SK-MEL-5 (cell line): ENCODE measurements around the gene MEX3A. TPM values are rescaled to one million over a fixed set of nuclear protein-coding genes. Genes with fewer than 3 reads are reported as not detected.
A peak's percentile ranks its signal among the peaks of the same experiment; 100 is the strongest.
"Not testable (repeated sequence)": the region's sequence is repeated elsewhere in the genome, so short reads cannot be mapped to it uniquely, and the experiment has no call there.

Source experiments
- DNase-seq: peaks from one replicate; pipeline ENCODE4 v3.0.0-alpha.2; 2016; ENCODE audit warnings: low read depth, low spot score
- in situ Hi-C: cut with HindIII; loops from 2 replicates; pipeline ENCODE4 v1.10.0; 2016; ENCODE audit warnings: low sequenced_read_pairs, high pct_unique_total_duplicates, low pct_unique_long_range_greater_than_20kb
- polyA plus RNA-seq, 2 experiments: library from polyadenylated mRNA; depleted of rRNA; stranded (reverse); fragments of >200 nt; gene quantifications; 2 replicates each; pipeline ENCODE4 v1.2.3, GENCODE V29; 2015
- total RNA-seq: library from RNA; depleted of rRNA; stranded (reverse); fragments of >200 nt; shearing (Covaris generic); gene quantifications from 2 replicates; pipeline ENCODE4 v1.2.3, GENCODE V29; 2014; rRNA removed

The MEX3A gene
- total RNA-seq = 3.0 and 3.4 TPM in 2 replicates
- polyA plus RNA-seq (2015; cell fraction: cytosol; rRNA removed) = 10.6 and 16.6 TPM in 2 replicates
- polyA plus RNA-seq (2015; cell fraction: nucleus; rRNA removed) = 8.2 and 8.7 TPM in 2 replicates

DNA sequence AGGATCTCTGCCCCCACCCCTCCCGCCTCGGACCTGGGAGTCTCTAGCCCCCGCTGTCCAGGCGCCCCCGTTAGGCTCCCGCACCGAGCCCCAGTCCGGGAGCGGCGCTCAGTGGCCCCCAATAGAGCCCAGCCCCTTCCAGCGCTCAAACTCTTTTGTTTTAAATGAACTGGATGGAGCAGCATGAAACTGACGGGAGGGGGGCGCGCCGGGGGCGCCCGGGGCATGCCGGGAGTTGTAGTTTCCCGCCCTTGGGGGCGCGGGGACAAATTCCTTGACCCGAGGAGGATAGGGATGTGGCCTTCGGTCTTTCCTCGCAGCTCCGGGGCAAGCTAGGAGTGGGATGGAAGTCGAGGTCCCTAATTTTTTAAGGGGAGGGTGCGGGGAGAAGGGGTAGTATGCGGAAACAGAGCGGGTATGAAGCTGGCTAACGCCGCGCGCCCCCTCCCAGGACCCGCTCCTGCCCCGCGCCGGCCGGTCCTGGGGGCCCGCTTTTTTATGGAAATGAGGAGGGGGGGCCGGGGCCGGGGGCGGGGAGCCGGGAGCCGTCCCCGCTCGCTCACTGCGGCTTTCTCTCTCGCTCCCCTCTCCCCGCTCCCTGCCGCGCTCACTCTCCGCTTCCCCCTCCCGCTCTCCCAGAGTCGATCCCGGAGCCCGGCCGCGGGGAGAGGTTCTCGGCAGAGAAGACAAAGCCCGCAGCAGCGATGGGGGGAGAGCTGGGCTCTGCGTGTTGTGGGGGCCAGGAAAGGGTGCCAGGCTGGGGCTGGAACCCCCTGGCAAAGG, at the start of gene MEX3A:
MEX3A (minus strand) TSS at position 157 of the 783 bp plus-strand sequence. CDS start 467 bp downstream, outside the sequence.
- peak; percentile 59 for DNase-seq
- in situ Hi-C loops = no loop called here

GRCh38 chr1:156130578-156130942, 48.3 kb upstream of the MEX3A start:
- DNase-seq = no peak
- in situ Hi-C loops = no loop called here

DNA sequence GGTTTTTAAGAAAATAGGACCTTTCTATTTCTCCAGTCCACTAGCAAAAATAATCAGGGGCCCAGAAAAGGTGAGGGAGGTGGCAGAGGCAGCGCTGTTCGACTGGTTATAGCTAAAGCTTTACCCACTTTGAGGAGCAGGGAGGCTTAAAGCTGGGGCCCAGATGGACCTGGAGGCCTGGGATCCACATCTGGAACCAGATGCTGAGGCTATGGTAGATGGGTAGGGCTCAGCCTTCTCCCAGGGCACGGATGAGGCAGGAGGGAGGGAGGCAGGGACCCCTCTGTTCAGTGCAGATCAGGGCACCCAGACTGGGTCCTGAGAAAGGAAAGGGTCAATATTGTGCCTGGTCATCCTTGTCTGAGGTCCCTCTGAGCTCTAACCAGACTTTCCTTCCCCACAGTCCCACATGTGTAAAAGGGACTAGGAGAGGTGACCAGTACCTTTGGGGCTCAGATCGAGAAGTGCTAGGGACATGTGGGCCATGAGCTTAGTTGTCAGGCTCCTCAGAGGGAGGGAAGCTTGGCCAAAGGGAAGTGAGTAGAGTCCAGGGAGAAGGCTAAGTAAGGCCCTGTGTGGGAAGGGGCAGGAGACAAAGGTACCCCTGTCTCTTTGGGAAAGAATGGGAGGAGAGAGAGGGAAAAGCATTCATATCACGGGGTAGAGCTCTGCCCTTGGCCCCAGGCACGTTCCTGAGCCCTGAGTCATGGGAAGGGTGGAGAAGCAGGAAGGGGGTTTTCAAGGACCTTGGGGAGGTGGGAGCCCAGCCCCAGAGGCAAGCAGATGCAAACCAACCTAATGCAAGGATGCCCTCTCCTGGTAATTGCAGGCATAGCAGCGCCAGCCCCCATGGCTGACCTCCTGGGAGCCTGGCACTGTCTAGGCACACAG, 47.7 kb upstream of the MEX3A start:
- peak; percentile 99 for DNase-seq
- in situ Hi-C loops = no loop called here

DNA sequence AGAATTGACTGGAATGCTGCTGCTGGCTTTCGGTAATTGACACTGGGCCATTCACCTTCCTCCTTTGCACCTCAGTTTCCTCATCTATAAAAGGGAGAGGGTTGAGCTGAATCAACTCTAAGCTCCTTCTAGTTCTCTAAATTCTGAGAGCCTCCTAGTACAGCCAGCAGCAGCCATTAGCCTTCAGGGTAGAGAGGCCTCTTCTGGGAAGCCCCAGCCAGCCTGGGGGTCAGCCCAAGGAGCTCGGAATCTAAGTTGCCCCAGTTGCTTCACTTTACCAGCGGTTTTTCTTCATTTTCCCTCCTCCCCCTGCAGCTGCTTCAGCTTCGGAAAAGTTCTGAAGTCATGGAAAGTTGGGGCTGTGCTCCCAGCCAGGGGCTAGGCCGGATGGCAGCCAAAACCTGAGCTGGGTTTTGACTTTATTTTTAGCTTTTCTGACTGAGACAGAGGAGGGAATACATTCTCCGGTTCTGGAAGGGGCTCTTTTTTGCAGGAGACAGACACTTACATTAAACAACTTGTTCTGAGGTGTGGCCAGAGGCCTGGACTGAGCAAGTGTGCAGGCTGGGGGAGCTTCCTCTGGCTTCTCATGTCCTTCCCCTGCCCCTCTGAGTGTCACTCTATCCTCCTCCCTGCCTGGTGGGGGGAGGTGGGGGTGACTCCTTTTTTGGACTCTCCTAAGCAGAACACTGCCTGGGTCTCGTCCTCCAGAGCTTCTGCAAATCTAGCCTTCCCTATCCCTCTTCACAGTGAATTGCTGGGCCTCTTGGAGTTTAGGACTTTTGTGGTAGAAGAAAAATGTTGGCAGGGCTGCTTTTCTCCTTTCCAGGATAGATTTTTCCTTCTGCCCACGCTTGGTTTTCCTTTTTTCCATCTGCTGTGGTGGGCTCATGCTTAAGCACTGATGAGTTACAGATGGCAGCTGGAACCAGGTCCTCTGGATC, 46.7 kb upstream of the MEX3A start:
- DNase-seq = no peak
- in situ Hi-C loops = no loop called here

DNA sequence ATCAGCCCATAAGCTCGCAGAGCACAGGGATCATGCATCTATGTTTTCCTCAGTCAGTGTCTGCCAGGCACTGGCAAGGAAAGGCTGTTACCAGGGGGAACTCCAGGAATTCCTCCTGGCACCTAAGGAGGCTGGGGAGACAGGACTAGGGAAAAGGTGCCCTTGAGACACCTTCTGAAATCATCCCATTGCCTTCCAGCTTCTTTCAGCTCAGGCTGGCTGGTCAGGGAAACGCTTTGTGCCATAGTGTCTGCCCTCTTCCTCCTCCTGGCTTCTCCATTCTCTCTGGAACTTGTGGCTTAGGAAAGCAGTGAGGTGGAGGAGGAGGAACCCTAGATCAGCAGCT, 46.0 kb upstream of the MEX3A start:
- no peak for DNase-seq
- in situ Hi-C loops = no loop called here

- in situ Hi-C loops = no loop called here
- peak; percentile 62 for DNase-seq
Measured at GRCh38 chr1:156126630-156127534, 44.6 kb upstream of the MEX3A start.

DNA sequence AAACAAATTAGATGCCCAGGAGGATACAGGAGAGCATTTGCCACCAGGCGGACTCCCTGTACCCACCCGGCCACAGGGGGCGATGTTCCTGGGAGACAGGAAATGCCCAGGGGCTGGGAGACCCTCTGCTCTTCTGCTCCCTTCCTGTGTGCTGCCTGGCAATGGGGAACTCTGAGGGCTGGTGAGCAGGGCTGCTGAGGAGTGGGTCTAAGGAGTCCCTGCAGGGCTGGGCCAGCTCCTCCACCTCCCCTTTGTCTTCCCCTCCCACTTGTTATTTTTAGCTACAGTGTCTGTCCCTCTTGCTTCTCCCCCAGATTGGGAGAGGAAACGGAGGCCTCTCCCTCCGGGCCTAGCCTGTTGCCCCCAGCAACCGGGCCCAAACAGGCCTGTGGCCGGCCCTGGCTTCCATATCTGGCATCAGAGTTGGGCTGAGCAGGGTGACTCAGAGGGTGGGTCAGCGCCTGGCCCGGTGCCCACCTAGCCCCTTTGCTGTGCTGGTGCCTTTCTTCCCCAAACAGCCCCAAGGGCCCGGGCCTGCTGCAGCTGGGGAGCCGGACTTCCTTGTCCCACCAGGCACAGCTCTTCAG, 43.9 kb upstream of the MEX3A start:
- DNase-seq = peak; percentile 84
- in situ Hi-C loops = no loop called here

GRCh38 chr1:156125544-156125943, 43.3 kb upstream of the MEX3A start:
- in situ Hi-C loops, DNase-seq: not testable (repeated sequence)

DNA sequence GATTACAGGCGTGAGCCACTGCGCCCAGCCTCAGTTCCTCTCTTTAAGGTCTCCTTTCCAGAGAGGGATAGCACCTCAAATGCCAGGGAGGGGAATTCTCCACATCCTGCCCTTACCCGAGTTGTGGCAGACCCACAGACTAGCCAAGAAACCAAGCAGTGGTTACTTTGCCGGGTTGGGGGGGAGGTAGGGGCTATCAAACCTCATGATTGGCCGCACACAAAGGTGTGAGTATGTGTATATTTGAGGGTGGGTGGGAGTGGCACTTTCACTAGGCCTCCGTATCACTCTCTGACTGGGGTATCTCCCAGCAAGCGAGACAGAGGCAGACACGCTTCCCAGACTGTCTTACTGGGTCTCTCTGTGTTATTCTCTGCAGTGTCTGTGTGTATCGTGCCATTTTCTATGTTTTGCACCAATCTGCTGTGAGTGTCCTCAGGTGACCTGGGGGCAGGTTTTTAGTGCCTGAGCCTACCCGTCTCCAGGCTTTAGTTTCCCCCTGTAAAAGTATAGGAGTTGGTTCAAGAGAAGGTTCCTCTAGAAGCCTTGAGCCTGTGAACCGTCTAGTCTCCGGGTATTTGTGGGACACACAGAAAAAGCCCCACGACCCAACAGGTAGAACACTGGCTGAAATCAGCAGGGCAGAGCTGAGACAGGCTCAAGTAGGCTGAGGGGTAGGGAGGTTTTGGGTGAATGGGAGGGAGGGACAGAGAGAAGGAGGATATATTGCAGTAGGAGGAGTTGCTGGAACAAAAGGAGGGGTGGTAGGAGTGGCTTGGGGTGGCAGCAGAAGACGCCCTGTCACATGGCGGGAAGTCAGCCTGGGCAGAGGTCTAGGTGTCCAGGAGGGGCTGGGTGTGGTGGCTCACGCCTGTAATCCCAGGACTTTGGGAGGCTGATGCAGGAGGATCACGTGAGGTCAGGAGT, 42.6 kb upstream of the MEX3A start:
- in situ Hi-C loops = no loop called here
- peak; percentile 73 for DNase-seq

- DNase-seq = peak; percentile 95
- in situ Hi-C loops = no loop called here
Measured at GRCh38 chr1:156123356-156124196, 41.3 kb upstream of the MEX3A start.

DNA sequence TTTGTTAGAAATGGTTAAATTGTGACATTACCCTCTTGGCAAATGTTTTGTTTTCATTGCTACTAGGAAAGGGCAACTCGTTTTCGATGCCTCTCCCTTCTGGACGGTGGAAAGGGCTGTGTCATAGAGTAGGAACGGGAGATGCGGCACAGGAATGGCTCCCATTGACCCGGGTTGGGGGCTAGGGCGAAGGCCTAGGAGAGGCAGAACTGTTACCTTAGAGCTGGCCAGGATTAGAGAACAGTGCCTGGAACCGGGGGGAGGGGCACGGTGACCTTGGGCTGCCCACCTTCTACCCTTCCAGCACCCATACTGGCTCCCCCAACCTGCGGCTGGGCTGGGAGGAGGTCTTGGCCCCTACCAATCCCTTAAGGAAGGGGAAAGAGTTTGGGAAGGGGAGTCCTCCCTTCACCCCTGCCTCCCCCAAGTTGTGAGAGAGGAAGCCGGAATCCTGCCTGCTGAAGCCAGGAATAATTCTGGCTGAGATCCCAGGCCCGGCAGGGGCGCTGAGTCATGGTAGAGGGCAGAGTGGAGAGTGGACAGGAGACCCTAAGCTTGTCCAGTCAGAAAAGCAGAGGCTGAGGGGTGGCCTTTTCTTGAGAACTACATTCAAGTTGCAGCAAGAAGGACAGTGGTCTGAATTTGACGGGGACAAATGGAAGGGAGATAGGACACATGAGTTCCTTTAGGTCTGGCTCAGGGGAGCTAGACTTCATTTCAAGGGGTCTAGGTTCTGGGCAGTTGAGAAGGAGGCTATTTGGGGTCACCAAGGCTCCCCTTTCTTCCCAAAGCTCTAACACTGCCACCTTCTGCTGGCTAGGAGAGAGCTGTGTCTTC, 40.5 kb upstream of the MEX3A start:
- peak; percentile 73 for DNase-seq
- in situ Hi-C loops = no loop called here

- in situ Hi-C loops = no loop called here
- DNase-seq = no peak
Measured at GRCh38 chr1:156122086-156122485, 39.8 kb upstream of the MEX3A start.

DNA sequence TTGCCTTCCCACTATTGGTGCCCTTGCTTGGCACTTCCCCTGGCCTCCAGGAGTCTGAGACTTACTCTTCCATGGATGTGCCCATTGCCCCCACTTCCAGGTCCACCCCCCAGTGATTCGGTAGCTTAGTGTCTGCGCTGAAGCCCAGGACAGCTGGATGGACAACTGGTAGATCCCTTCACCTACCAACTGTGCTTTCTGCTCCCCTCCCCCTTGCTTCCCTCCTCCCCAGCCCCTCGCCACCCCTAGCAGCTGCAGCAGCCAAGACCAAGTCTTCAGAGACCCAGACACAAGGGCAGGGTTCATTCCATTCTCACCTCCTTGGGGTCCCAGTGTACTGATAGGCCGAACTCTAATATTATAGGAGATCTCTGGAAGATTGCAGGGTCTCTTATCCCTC, 39.2 kb upstream of the MEX3A start:
- DNase-seq = no peak
- in situ Hi-C loops = no loop called here

- in situ Hi-C loops = not testable (repeated sequence)
Measured at GRCh38 chr1:156121005-156121404, 38.7 kb upstream of the MEX3A start.

More at GRCh38 chr1:156121005-156121404, 38.7 kb upstream of the MEX3A start:
- not testable (repeated sequence) for DNase-seq
